IgD-negative memory B cell (primary cell): ENCODE results near the gene SNTN. TPM values are rescaled to one million over a fixed set of nuclear protein-coding genes. Genes with fewer than 3 reads are reported as not detected.
"Not testable (repeated sequence)": the region's sequence is repeated elsewhere in the genome, so short reads cannot be mapped to it uniquely, and the experiment has no call there.

Experiments used
- H3K27ac Mint-ChIP-seq, 3 donors: one replicate each; pipeline ENCODE4 v1.8.0; 2020 to 2022; ENCODE audit warnings: mild to moderate bottlenecking in 3 of 3, mixed read lengths in 3 of 3, moderate library complexity in 1 of 3
- H3K27me3 Mint-ChIP-seq: one replicate; pipeline ENCODE4 v1.8.0; 2021; ENCODE audit warnings: mixed read lengths
- H3K36me3 Mint-ChIP-seq: one replicate; pipeline ENCODE4 v1.8.0; 2020; ENCODE audit warnings: mild to moderate bottlenecking, mixed read lengths
- H3K4me1 Mint-ChIP-seq, 3 donors: one replicate each; pipeline ENCODE4 v1.8.0; 2020 to 2022; ENCODE audit warnings: mixed read lengths in 3 of 3, mild to moderate bottlenecking in 1 of 3
- H3K4me3 Mint-ChIP-seq, 4 donors: one replicate each; pipeline ENCODE4 v1.8.0; 2020 to 2022; ENCODE audit warnings: mild to moderate bottlenecking in 4 of 4, mixed read lengths in 4 of 4, moderate library complexity in 3 of 4
- H3K9me3 Mint-ChIP-seq, 3 donors: one replicate each; pipeline ENCODE4 v1.8.0; 2020 to 2021; ENCODE audit warnings: mixed read lengths in 3 of 3, mild to moderate bottlenecking in 1 of 3
- polyA plus RNA-seq: library from polyadenylated mRNA; unstranded; fragments of 300-500 nt; fragmentation: Illumina TruSeq; gene quantifications from one replicate; pipeline ENCODE4 v1.2.3, GENCODE V29; 2021

The SNTN gene
- polyA plus RNA-seq: not detected

- Mint-ChIP-seq H3K27ac (no peak within 1 kb of the TSS), H3K4me3 (no peak within 1 kb of the TSS), H3K4me1 (no peaks in the 10 kb centered on the region), H3K27me3 (no peaks in the 10 kb centered on the region), H3K36me3 (peaks cover 1% of the 10 kb centered on the region), H3K9me3 (peaks cover 0 to 2% (median 0%) of the 10 kb centered on the region in 3 donors)
Measured at GRCh38 chr3:63652066-63652725, at the start of gene SNTN. Gene SNTN (plus strand): TSS chr3:63652675. CDS start chr3:63652688, 13 bp downstream.

DNA sequence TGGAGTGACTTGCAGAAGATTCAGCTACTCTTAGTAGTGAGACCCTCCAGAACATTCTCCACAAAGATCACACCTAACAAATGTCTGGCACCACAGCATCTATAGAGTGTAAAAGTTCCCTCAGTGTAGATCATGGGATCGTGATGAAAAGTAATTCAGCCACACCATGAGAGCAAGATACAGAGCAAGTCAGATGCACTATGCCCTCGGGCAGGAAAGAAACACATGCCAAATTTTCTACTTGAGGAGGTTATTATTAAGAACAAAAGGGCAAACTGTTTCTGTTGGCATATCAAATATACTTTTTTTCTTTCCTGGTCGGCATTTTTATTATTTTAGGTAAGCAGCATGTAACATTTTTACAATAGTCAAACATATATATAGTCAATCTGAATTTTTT lies 44.8 kb upstream of the SNTN start:
- Mint-ChIP-seq H3K4me3 (no peak overlapping the region), H3K36me3 (no peaks in the 10 kb centered on the region), H3K27ac (no peak overlapping the region), H3K9me3 (no peaks in the 10 kb centered on the region), H3K27me3 (peaks cover 5% of the 10 kb centered on the region), H3K4me1 (no peaks in the 10 kb centered on the region)

DNA sequence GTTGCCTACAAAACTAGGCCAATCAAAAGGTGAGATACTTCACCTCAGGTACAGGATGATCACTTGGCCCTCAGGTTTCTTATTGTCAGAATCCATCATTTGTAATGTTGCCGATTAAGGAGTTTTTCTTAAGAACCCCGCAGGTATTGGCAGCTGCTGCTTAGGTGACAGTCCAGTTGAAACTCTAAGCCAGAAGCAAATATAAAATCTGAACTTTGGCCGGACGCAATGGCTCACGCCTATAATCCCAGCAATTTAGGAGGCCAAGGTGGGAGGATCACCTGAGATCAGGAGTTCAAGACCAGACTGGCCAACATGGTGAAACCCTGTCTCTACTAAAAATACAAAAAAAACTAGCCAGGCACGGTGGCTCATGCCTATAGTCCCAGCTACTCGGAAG lies 43.1 kb upstream of the SNTN start:
- H3K27ac Mint-ChIP-seq: no peak overlapping the region
- H3K36me3 Mint-ChIP-seq: no peaks in the 10 kb centered on the region
- no peak overlapping the region for H3K4me3 Mint-ChIP-seq
- peaks cover 3% of the 10 kb centered on the region for H3K27me3 Mint-ChIP-seq
- H3K9me3 Mint-ChIP-seq: no peaks in the 10 kb centered on the region
- H3K4me1 Mint-ChIP-seq: no peaks in the 10 kb centered on the region

DNA sequence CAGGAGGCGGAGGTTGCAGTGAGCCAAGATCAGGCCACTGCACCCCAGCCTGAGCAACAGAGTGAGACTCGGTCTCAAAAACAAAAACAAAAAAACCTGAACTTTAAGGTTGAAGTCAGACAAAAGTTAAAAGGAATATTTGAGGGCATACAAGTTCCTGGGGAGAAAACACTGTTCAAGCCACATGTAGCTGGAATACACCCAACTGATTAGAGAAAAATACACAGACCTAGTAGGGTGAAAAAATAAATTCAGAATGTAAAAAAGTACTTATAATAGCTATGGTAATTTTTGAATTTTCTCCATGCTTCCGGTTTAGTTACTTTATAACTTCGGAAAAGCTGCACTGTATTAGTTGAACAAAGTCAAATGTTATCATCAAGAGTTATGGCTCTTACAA lies 42.6 kb upstream of the SNTN start:
- Mint-ChIP-seq H3K4me3 (no peak overlapping the region), H3K36me3 (no peaks in the 10 kb centered on the region), H3K27ac (no peak overlapping the region), H3K27me3 (peaks cover 3% of the 10 kb centered on the region), H3K4me1 (no peaks in the 10 kb centered on the region), H3K9me3 (no peaks in the 10 kb centered on the region)

- no peak overlapping the region for H3K27ac Mint-ChIP-seq
- peaks cover 1% of the 10 kb centered on the region for H3K27me3 Mint-ChIP-seq
- no peak overlapping the region for H3K4me3 Mint-ChIP-seq
- no peaks in the 10 kb centered on the region for H3K9me3 Mint-ChIP-seq
- H3K36me3 Mint-ChIP-seq: no peaks in the 10 kb centered on the region
- no peaks in the 10 kb centered on the region for H3K4me1 Mint-ChIP-seq
Measured at GRCh38 chr3:63611382-63611781, 41.1 kb upstream of the SNTN start.

DNA sequence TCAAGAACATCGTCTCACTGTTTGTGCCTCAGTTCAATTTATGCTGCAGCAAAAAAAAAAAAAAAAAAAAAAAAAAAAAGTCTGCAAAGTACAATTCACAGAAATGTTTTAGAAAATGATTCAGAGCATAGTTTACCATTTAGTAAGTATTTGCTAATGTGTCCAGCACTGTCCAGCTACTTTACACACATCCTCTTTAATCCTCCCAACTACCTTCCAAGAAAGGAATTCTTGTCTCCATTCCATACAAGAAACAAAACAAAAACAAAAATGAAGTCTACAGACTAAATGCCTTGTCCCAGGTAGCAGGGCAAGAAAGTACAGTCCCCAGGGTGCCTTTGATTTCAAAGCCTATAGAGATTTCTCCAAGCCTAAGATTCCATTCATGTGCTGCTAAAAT lies 38.9 kb upstream of the SNTN start:
- Mint-ChIP-seq H3K9me3 (no peaks in the 10 kb centered on the region), H3K4me3 (no peak overlapping the region), H3K36me3 (no peaks in the 10 kb centered on the region), H3K27me3 (no peaks in the 10 kb centered on the region), H3K4me1 (no peaks in the 10 kb centered on the region), H3K27ac (no peak overlapping the region)

- peaks cover 2 to 5% (median 4%) of the 10 kb centered on the region in 3 donors for H3K9me3 Mint-ChIP-seq
- no peaks in the 10 kb centered on the region for H3K27me3 Mint-ChIP-seq
- no peaks in the 10 kb centered on the region for H3K36me3 Mint-ChIP-seq
- H3K4me1 Mint-ChIP-seq: no peaks in the 10 kb centered on the region
- no peak overlapping the region for H3K4me3 Mint-ChIP-seq
- no peak overlapping the region for H3K27ac Mint-ChIP-seq
Measured at GRCh38 chr3:63617391-63617790, 35.1 kb upstream of the SNTN start.

GRCh38 chr3:63624941-63625560 lies 27.4 kb upstream of the SNTN start:
- H3K9me3 Mint-ChIP-seq: peaks cover 0 to 4% (median 0%) of the 10 kb centered on the region in 3 donors
- H3K4me3 Mint-ChIP-seq: no peak overlapping the region
- peaks cover 5% of the 10 kb centered on the region for H3K27me3 Mint-ChIP-seq
- no peak overlapping the region for H3K27ac Mint-ChIP-seq
- no peaks in the 10 kb centered on the region for H3K36me3 Mint-ChIP-seq
- no peaks in the 10 kb centered on the region for H3K4me1 Mint-ChIP-seq

- Mint-ChIP-seq H3K27me3 (peaks cover 5% of the 10 kb centered on the region), H3K9me3 (peaks cover 2 to 8% (median 3%) of the 10 kb centered on the region in 3 donors), H3K27ac (peak overlapping the region in 1 of 3 donors; percentile 33), H3K36me3 (no peaks in the 10 kb centered on the region), H3K4me3 (no peak overlapping the region), H3K4me1 (no peaks in the 10 kb centered on the region)
Measured at GRCh38 chr3:63631670-63632069, 20.8 kb upstream of the SNTN start.

DNA sequence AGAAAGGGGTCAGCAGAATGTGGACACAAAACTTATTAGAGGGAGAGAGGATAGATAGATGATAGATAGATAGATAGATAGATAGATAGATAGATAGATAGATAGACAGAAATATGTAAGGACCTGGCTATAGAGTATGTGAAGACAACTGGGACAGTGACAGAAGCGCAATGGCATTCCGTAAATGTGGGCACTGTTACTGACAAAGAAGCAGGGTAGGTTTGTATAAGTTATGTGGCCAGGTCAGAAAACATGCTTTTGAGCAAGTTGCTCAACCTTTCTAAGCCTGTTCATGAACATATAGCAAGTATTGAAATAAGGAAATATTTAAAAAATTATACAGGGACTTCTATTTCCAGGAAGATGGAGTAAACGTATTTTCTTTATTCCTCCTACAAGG lies 17.3 kb upstream of the SNTN start:
- H3K4me1 Mint-ChIP-seq: no peaks in the 10 kb centered on the region
- no peaks in the 10 kb centered on the region for H3K36me3 Mint-ChIP-seq
- H3K27me3 Mint-ChIP-seq: peaks cover 5% of the 10 kb centered on the region
- no peak overlapping the region for H3K27ac Mint-ChIP-seq
- H3K9me3 Mint-ChIP-seq: peaks cover 4 to 13% (median 5%) of the 10 kb centered on the region in 3 donors
- no peak overlapping the region for H3K4me3 Mint-ChIP-seq

GRCh38 chr3:63639806-63640205 lies 12.7 kb upstream of the SNTN start:
- Mint-ChIP-seq H3K27me3 (no peaks in the 10 kb centered on the region), H3K36me3 (no peaks in the 10 kb centered on the region)

DNA sequence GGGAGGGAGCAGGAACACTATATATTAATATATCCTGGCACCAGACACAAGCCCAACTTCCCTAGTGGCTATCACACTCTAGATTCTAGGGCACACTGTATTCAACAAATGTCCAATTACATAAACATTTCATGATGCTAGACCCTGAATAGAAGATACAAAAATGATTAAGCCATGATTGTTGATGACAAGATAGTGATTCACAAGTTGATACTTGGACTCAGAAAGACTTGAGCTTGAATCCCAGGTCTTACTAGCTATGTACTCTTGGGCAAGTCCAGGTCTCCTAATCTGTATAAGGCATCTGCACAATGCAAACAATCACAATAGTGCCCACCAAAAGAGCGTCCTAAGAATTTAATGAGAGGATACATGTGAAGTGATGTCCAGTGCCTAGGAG lies 10.0 kb upstream of the SNTN start:
- H3K27ac Mint-ChIP-seq: no peak overlapping the region
- no peaks in the 10 kb centered on the region for H3K36me3 Mint-ChIP-seq
- H3K27me3 Mint-ChIP-seq: no peaks in the 10 kb centered on the region
- H3K9me3 Mint-ChIP-seq: peaks cover 0 to 11% (median 3%) of the 10 kb centered on the region in 3 donors
- H3K4me3 Mint-ChIP-seq: no peak overlapping the region
- no peaks in the 10 kb centered on the region for H3K4me1 Mint-ChIP-seq

More at GRCh38 chr3:63639806-63640205, 12.7 kb upstream of the SNTN start:
- Mint-ChIP-seq H3K4me3 (no peak overlapping the region), H3K9me3 (peaks cover 3 to 20% (median 7%) of the 10 kb centered on the region in 3 donors), H3K27ac (no peak overlapping the region), H3K4me1 (no peaks in the 10 kb centered on the region)

GRCh38 chr3:63644212-63644797 lies 8.2 kb upstream of the SNTN start:
- H3K36me3 Mint-ChIP-seq: peaks cover 1% of the 10 kb centered on the region
- H3K27me3 Mint-ChIP-seq: no peaks in the 10 kb centered on the region
- peaks cover 0 to 13% (median 3%) of the 10 kb centered on the region in 3 donors for H3K9me3 Mint-ChIP-seq
- no peaks in the 10 kb centered on the region for H3K4me1 Mint-ChIP-seq
- H3K27ac Mint-ChIP-seq: no peak overlapping the region
- H3K4me3 Mint-ChIP-seq: no peak overlapping the region

- H3K4me3 Mint-ChIP-seq, H3K27me3 Mint-ChIP-seq, H3K4me1 Mint-ChIP-seq, H3K27ac Mint-ChIP-seq, H3K36me3 Mint-ChIP-seq: not testable (repeated sequence)
- H3K9me3 Mint-ChIP-seq: peaks cover 0 to 13% (median 3%) of the 10 kb centered on the region in 3 donors
Measured at GRCh38 chr3:63644928-63645781, 7.3 kb upstream of the SNTN start.

DNA sequence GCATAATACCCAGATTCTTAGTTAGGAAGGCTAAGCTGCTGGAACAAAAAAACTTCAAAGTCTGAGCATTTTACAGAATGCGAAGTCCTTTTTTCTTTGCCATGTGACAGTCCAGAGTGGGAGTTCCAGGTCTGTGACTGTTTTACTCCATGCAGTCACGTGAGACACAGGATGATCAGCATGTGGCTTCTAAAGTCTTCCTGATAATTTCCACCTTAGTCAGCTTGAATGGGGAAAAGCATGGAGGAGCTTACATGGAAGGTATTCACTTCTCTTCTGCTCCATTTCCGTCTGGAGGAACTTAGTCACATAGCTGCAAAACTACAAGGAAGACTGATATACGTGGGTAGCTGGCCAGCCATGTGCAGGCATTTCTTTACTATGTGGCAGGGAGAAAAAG lies 1.7 kb downstream of the SNTN start:
- no peaks in the 10 kb centered on the region for H3K27me3 Mint-ChIP-seq
- H3K4me1 Mint-ChIP-seq: no peaks in the 10 kb centered on the region
- no peaks in the 10 kb centered on the region for H3K9me3 Mint-ChIP-seq
- H3K4me3 Mint-ChIP-seq: no peak overlapping the region
- H3K27ac Mint-ChIP-seq: no peak overlapping the region
- H3K36me3 Mint-ChIP-seq: no peaks in the 10 kb centered on the region
